ENCODE results near the gene NCOA3.

NCOA3 gene

GRCh38 chr20:47652301-47652700, 150.6 kb downstream of the NCOA3 start:
- DNase-seq (ENCODE audit: low read depth, low spot score) = no peak

GRCh38 chr20:47652794-47653193, 151.1 kb downstream of the NCOA3 start:
- DNase-seq (ENCODE audit: low read depth, low spot score) = no peak

More at GRCh38 chr20:47652301-47652700, 150.6 kb downstream of the NCOA3 start:
- H3K4me3 ChIP-seq (ENCODE audit: low read length) = no peak overlapping the region

GRCh38 chr20:47653869-47654268, 152.2 kb downstream of the NCOA3 start:
- no peak overlapping the region for H3K4me3 ChIP-seq (ENCODE audit: low read length)
- no peak for DNase-seq (ENCODE audit: low read depth, low spot score)

More at GRCh38 chr20:47652794-47653193, 151.1 kb downstream of the NCOA3 start:
- no peak overlapping the region for H3K4me3 ChIP-seq (ENCODE audit: low read length)

- no peak overlapping the region for H3K4me3 ChIP-seq (ENCODE audit: low read length)
- DNase-seq (ENCODE audit: low read depth, low spot score) = no peak
Measured at GRCh38 chr20:47654370-47654769, 152.7 kb downstream of the NCOA3 start.

- no peak overlapping the region for H3K4me3 ChIP-seq (ENCODE audit: low read length)
- DNase-seq (ENCODE audit: low read depth, low spot score) = no peak
Measured at GRCh38 chr20:47655635-47656034, 153.9 kb downstream of the NCOA3 start.

DNA sequence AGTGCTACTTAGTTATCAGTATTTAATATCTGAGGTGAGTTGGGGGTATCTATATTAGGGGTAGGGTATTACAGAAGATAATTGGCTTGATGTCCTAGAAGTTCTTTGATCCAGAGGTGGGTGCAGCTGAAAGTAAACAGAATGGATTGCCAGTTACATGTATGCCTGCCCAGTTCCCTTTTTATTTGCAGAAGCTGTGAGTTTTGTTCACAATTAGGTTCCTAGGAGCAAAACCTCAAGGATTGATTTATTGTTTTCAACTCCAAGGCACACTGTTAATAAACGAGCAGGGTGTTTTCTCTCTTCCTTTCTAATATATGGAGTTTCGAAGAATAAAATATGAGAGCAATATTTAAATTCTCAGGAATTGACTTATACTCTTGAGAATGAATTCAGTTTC, 154.6 kb downstream of the NCOA3 start:
- no peak for DNase-seq (ENCODE audit: low read depth, low spot score)

DNA sequence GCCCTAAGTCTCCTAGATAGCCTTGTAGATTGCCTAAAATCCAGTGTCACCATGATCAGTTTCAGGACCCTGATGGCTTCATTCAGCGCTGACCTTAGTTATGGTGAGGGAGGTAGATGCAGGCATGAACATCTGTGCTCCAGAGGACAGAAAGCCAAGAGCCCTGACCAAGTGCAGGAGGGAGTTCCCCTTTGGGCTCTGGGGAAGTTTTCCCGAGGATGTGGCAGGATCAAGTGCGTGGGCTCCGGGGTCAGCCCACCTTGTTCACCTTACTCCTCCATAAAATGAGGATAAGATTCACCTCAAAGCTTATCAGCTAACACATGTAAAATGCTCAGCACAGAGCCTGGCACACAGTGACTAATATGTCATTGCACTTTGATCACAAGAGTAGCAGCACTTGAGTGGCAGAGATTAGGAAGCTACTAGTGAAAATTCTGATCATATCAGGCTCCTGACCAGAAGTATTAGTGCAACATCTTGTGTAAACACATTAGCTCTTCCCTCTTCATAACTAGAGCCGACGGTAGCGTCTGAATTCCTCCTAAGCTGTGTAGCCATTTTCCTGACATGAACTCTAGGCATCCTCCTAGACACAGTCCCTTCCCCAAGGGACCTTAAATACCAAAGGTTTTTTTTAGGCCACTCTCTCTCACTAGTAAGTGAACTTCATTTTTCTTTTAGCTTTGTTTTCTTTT, 158.4 kb downstream of the NCOA3 start:
- H3K4me3 ChIP-seq (ENCODE audit: low read length) = no peak overlapping the region
- no peak for DNase-seq (ENCODE audit: low read depth, low spot score)

More for the DNA sequence above, 154.6 kb downstream of the NCOA3 start:
- no peak overlapping the region for H3K4me3 ChIP-seq (ENCODE audit: low read length)

DNA sequence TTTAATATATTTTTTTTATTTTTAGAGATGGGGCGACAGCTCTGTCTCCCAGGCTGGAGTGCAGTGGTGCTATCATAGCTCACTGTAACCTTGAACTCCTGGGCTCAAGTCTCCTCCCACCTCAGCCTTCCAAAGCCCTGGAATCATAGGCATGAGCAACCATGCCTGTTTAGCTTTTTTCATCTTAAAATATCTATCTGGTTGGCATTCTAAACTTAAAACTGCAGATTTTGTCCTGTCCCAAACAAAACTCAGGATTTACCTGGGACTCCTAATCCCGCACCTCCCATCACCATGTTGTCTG, 158.9 kb downstream of the NCOA3 start:
- DNase-seq (ENCODE audit: low read depth, low spot score) = no peak
- H3K4me3 ChIP-seq (ENCODE audit: low read length) = no peak overlapping the region

- DNase-seq (ENCODE audit: low read depth, low spot score) = no peak
- H3K4me3 ChIP-seq (ENCODE audit: low read length) = no peak overlapping the region
Measured at GRCh38 chr20:47660983-47661700, 159.5 kb downstream of the NCOA3 start.

DNA sequence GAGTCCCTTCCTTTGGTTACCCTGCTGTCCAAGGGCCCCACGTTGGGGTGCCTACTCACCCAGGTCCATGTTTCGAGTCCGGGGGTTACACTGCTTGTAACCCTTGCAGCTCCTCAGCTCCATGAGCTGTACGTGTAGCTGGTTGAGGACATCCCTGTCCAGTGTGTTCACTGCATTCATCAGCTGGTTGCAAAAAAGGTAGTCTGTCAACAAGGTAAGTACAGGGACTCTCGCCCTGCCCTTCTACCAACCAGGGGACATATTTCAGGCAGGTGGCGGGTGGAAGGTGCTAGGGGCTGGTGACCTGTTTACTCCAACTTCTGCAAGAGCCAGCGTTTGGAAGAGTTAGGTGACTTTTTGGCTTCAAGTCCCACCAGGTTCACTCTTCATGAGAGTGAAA, 160.0 kb downstream of the NCOA3 start:
- DNase-seq (ENCODE audit: low read depth, low spot score) = no peak
- H3K4me3 ChIP-seq (ENCODE audit: low read length) = no peak overlapping the region

DNA sequence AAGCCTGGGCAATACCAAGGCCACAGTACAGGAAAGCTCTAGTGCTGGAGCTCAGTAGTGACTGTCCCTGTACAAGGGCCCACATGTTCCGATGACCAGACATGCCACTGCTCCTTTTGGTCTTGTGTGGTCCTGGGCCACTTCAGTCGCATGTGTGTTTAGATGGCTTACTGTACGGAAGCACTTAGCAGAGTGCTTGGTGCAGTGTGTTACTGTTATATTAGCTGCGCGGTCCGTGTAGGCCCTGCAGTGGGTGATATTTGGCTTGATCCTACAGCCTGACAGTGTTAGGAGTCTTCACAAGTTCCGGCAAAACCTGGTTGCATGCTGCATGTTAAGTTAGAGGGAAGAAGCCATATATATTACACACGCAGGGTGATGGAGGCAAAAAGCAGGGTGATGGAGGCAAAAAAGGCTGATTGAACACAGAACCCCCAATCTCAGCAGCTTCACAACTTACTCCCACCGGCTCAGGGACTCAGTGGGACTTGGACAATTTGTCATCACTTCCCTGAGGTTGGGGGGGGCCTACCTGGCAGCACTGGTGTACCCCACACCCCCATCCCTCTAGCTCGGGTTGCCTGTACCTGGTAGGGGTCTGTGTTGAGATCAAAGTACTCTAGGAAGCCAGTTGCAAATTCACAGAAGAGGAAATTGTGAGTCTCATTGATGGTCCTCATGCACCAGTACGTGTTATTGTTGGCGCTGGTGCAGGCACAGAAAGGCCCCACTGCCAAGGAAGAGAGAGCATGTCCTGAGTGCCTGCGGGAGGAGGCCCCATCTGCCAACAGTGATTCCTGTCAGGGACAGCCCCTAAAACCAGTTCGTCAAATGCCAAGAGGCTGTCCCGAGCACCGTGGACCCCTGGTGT, 161.0 kb downstream of the NCOA3 start:
- H3K4me3 ChIP-seq (ENCODE audit: low read length) = no peak overlapping the region
- DNase-seq (ENCODE audit: low read depth, low spot score) = no peak

DNA sequence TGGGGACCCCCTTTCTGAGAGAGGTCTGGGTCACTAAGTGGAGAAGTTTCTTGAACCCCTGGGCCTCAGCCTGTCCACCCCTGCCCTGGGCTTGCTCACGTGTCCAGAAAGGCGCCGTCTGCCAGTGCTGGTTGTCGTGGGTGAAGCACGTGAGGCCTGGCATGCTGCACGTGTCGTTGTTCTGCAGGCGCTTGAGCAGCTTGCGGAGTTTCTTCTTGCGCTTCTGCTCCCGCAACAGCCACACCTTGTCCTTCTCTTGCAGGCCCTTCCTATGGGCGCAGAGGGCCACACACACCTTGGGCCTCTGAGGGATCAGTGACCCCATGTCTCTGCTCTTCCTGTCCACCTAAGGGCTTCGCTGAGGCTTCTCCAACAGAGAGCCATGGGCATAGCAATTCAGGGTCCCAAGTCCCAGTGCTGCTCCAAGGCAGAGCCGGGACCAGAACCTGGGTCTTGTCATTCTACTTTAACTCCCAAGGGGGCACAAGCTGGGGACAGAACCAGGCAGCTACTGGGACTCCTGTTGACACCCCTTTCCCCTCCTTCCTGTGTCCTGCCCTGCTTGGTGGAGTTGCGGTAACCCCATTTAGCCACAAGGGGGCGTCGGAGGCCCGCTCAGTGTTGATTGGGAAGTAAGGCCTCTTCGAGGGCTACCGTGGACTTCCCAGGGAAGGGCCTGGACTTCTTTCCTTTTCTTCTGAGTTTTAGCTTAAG, 161.8 kb downstream of the NCOA3 start:
- DNase-seq (ENCODE audit: low read depth, low spot score) = peak; percentile 56

GRCh38 chr20:47664068-47664437, 162.4 kb downstream of the NCOA3 start:
- no peak for DNase-seq (ENCODE audit: low read depth, low spot score)

More for the DNA sequence above, 161.8 kb downstream of the NCOA3 start:
- H3K4me3 ChIP-seq (ENCODE audit: low read length) = no peak overlapping the region

DNA sequence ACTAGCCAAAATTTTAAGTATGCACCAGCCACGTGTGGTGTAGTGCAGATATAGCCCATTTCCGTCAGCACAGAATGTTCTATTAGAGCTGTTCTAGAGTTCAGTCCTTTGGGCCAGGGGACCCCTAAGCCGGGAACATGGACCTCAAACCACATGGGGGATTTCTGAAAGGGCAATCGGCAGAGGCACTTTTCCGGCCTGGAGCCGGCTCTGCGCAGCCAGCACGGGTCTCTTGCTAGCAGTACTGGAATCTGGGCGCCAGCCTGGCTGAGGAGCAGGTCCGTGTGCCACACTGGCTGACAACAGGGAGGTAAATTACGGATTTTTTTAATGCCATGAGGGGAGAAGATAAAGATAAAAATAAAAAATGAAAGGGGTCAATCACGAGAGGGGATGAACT, 163.1 kb downstream of the NCOA3 start:
- no peak overlapping the region for H3K4me3 ChIP-seq (ENCODE audit: low read length)
- DNase-seq (ENCODE audit: low read depth, low spot score) = no peak

More at GRCh38 chr20:47664068-47664437, 162.4 kb downstream of the NCOA3 start:
- no peak overlapping the region for H3K4me3 ChIP-seq (ENCODE audit: low read length)

DNA sequence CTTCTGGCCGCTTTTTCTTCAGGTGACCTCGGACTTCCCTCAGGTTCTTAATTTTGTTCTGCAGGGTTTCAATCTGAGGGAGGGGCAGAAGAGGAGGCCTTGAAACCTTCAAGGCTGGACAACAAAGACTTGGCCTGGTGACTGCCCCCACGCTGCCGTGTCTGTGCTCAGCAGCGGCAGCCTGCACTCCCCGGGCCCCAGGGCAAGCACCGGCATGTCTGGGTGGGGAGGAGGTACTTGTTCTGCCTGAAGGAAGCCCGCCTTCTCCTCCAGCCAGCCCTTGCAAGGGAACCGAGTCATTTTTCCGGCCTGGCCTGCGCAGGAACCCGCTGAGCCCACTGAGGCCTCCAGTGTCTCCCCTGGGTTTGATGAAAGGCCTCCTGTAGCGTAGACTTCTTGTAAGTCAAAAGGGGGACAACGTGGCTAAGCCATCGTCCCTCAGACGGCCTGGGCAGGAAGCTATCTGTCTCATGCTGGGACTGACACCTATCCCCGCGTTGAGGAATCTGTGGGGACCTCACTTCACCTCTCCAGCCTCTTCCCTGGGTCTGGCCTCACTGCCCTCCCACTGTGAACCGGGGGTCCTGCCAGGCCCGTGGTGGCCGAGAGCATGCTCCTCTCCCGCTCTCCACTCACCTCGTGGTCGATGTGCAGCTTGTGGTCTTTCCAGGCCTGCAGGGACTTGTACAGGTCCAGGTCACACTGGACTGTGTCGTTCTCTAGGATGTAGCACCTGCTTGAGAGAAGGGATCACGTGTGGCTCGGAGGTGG, 163.7 kb downstream of the NCOA3 start:
- H3K4me3 ChIP-seq (ENCODE audit: low read length) = no peak overlapping the region
- DNase-seq (ENCODE audit: low read depth, low spot score) = no peak

DNA sequence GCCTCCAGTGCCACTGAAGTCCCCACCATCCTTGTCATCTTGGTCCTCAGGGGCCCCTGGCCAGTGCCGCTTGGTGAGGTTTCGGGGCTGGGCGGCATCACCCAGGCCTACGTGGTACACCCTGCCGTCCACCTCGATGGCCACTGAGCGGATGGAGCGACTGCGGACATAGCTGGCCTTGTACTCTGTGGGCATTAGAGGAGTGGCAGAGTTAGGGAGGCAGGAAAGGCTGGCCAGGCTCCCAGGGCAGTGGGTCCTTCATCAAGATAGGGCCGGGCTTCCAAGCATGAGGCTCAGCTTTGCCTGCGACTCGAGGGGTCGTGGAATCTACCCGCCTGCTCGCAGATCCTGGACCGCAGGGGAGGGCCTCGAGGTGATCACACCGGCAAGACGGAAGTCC, 164.6 kb downstream of the NCOA3 start:
- DNase-seq (ENCODE audit: low read depth, low spot score) = no peak
- H3K4me3 ChIP-seq (ENCODE audit: low read length) = no peak overlapping the region

GRCh38 chr20:47667086-47667485, 165.4 kb downstream of the NCOA3 start:
- no peak overlapping the region for H3K4me3 ChIP-seq (ENCODE audit: low read length)
- DNase-seq (ENCODE audit: low read depth, low spot score) = no peak

- H3K4me3 ChIP-seq (ENCODE audit: low read length) = no peak overlapping the region
- DNase-seq (ENCODE audit: low read depth, low spot score) = no peak
Measured at GRCh38 chr20:47667531-47668312, 166.0 kb downstream of the NCOA3 start.

Measured in Jurkat, Clone E6-1 (cell line).